ENCODE measurements around the gene SLC43A3. TPM values are rescaled to one million over a fixed set of nuclear protein-coding genes. Genes with fewer than 3 reads are reported as not detected.
A peak's percentile ranks its signal among the peaks of the same experiment; 100 is the strongest.

SLC43A3 gene
- 57.5 TPM for total RNA-seq (ENCODE audit: insufficient read depth, low replicate concordance)

DNA sequence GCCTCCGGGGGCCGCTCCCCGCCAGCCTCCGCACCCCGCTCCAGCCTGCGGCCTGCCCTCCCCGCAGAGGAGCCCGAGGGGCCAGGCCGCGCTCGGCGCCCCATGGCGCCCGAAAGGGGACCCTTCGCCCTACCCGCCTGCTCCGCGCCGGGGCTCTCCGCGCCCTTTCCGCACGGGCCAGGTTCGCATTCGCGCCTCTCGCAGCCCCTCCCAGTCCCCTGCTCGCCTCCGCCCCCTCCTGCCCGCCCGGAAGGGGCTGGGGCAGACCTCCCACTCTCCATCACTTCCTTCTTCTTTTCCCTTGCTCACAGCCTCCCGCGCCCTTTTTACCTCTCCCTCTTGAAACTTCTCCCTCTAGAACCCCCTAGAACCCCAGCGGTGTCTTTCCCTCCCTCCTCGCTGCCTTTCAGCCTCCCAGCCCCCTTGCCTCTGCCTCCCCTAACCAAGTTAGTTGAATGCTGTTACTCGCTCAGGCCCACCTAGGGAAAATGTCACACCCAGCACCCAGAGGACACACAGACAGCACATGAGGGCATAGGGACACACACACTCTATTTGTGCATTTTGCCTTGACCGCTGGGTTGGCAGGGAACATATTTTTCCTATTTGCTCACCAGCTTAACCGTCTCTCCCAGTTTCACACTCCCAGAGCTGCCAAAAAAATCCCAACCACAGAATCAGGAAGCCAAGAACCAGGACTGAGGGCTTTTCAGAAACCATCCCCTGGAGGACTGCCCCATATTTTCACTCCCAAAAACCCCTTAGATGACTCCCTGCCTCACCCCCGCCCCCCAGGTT lies at the start of gene SLC43A3:
TSS of gene SLC43A3 (minus strand) at position 193 of the 798 bp plus-strand sequence. CDS start 949 bp downstream, outside the sequence.
- DNase-seq (ENCODE audit: low spot score): peak; percentile 72

DNA sequence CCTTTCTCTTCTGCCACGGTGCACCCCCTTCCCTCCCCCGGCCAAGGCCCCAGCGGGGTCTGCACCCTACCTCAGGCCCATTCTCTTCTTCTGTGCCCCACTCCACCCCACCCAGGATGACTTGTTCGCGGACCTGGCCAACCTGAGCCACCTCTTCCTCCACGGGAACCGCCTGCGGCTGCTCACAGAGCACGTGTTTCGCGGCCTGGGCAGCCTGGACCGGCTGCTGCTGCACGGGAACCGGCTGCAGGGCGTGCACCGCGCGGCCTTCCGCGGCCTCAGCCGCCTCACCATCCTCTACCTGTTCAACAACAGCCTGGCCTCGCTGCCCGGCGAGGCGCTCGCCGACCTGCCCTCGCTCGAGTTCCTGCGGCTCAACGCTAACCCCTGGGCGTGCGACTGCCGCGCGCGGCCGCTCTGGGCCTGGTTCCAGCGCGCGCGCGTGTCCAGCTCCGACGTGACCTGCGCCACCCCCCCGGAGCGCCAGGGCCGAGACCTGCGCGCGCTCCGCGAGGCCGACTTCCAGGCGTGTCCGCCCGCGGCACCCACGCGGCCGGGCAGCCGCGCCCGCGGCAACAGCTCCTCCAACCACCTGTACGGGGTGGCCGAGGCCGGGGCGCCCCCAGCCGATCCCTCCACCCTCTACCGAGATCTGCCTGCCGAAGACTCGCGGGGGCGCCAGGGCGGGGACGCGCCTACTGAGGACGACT lies 49.3 kb upstream of the SLC43A3 start:
- no peak for DNase-seq (ENCODE audit: low spot score)

DNA sequence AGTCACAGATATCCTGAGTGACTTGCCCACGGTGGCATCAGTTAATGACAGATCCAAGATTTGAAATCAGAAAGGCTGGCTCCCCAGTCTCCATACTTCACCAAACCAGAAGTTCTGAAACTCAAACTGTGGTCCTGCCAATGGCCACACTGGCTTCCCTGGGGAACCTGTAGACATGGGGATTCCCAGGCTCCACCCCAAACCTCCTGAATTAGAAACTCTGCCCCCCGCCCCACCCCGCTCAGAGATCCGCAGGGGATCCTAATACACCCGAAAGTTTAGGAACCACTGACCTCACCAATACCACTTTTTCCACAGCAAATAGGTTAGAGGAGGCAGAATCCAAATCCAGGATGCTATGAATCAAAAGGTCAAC lies 48.7 kb upstream of the SLC43A3 start:
- DNase-seq (ENCODE audit: low spot score): no peak

DNA sequence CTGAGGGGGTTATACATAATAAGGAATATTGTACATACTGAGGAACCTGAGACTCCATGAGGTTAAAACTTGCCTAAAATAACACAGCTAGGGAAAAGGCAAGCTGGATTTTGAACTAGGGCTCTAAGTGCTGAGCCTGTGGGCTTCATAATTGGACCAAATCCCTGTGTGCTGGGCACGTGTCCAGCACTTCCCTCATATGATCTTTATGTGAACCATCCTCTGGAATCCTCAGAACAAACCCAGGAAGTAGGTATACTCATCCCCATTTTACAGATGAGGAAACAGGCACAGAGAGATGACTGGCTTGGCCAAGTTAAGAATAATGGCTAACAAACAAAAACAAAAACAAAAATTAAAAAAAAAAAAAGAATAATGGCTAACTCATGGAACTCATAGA lies 48.3 kb upstream of the SLC43A3 start:
- DNase-seq (ENCODE audit: low spot score): no peak

DNA sequence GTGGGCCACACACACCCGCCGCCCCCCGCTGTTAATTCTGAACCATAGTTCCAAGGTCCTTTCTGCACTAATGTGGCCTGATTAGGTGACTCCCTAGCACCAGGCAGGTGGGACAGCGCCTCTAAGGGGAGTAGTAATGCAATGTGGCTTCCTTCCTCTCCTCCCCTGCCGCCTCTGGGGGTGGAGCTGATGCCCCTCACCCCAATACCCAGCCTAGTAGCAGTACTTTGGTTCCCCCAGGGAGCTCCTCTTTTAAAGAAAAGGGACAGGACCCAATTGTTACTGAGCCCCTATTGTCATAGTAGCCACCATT lies 47.8 kb upstream of the SLC43A3 start:
- no peak for DNase-seq (ENCODE audit: low spot score)

DNA sequence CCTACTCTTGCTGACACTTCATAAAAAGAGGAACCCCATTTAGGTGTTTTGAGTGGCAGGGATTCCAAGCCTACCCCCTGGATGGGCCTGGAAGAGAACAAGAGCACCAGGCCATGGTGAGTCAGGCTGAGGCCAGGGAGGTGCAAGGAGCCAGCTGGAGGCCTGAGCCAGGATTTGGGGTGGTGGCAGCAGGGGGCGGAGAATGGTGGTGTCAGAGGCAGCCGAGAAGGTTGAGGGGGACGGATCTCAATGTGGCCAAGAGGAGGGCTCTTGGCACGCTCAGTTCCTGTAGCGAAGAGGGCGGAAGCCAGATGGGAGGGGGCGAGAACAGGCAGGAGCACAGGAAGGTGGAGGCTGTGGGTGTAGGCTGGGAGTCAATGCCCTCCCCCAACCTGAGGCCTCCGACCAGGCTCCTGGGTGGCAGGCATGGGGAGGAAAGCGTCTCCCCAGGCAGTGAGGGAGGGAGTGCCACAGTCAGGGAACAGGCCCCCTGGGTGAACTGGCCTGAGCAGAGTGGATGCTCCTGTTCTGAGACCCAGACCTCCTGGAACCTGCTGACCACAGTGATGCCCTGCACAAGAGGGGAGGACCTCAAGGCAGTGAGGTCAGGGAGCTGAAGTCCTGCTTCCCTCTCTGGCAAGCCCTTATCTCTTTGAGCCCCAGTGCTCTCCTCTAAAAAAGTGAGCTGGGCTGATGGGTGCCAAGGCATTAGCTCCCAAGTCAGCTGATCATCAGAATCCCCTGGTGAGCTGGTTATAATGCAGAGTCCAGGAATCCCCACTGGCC lies 47.3 kb upstream of the SLC43A3 start:
- DNase-seq (ENCODE audit: low spot score): no peak

DNA sequence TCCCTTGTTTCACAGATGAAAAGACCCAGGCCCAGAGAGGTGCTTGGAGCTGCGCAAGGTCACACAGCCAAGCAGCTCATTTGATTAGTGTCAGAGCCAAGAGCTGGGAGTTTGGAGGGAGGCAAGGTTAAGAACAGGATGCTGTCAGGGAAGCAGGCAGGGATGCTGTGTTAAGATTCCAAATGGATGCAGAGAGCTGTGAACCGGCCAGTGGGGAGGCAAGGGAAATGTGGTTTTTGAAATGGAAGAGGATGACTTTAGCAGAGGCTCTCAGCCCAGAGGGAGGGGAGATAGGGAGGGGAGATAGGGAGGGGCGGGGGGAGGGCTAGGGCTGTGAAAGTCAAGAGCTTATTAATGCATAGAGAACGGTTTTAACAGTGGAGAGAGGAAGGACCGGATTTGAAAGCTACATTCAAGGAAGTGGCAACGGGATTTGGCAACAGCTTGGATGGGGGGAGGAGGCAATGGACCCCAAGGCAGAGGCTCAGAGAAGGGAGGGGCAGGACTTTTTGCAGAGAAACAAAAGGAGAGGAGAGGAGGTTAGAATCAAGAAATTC lies 46.4 kb upstream of the SLC43A3 start:
- DNase-seq (ENCODE audit: low spot score): no peak

DNA sequence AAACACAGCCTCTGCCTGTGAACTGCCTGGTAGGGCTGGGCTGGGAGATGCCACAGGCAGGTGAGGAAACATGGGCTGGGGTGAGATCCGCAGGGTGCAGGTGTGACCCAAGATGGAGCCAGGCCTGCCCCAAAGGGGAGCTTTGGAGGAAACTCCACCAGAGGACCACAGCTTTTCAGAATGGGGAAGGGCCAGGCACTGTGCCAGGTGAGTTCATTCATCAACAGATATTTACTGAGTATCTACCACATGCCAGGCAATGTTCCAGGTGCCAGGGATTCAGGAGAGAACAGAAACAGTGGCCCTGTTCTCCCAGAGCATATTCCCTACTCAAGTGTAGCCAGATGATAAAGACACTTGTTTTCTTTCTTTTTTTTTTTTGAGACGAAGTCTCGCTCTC lies 44.6 kb upstream of the SLC43A3 start:
- no peak for DNase-seq (ENCODE audit: low spot score)

DNA sequence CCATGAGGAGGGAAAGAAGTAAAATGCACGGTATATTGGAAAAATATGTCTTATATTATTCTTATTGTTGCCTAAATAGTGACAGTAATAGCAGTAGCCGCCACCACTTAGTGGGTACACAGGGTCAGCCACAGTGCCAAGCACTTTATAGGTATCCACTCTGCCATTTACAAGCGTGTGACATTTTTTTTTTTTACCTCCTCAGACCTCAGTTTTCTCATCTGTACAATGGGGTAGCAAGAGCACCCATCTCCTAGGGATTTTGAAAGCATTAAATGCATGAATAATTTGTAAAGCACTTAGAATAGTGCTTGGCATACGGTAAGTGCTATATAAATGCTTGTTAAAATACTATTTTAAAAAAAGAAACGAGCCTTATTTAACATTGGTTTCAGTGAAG lies 42.3 kb upstream of the SLC43A3 start:
- no peak for DNase-seq (ENCODE audit: low spot score)

DNA sequence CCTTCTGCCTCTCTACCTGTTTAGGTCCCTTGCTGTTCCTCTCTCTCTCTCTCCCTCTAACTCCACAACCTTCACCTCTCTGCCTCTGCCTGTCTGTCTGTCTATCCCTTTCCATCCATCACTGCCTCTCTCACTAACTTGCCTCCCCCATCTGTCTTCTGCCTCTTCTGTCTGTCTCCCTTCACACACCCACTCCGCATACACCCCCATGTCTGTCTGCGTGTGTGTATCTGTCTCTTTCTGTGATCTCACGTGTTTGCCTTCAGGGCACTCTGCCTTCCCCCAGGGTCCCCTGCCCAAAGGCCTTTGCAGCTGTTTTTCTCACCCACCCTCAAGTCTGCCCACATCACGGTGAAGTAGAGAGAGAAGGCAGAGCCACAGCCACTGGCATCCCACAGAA lies 41.4 kb upstream of the SLC43A3 start:
- DNase-seq (ENCODE audit: low spot score): no peak

DNA sequence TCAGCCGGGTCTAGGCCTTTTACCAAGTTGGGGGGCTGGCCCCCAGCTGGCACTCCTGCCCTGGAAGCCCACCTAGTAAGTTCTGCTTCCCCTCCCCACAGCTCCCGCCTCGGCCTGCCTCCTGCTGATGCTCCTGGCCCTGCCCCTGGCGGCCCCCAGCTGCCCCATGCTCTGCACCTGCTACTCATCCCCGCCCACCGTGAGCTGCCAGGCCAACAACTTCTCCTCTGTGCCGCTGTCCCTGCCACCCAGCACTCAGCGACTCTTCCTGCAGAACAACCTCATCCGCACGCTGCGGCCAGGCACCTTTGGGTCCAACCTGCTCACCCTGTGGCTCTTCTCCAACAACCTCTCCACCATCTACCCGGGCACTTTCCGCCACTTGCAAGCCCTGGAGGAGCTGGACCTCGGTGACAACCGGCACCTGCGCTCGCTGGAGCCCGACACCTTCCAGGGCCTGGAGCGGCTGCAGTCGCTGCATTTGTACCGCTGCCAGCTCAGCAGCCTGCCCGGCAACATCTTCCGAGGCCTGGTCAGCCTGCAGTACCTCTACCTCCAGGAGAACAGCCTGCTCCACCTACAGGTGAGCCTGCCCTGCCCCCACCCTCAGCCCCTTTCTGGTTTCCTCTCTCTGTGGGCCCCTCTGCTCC lies 40.7 kb upstream of the SLC43A3 start:
- DNase-seq (ENCODE audit: low spot score): no peak

DNA sequence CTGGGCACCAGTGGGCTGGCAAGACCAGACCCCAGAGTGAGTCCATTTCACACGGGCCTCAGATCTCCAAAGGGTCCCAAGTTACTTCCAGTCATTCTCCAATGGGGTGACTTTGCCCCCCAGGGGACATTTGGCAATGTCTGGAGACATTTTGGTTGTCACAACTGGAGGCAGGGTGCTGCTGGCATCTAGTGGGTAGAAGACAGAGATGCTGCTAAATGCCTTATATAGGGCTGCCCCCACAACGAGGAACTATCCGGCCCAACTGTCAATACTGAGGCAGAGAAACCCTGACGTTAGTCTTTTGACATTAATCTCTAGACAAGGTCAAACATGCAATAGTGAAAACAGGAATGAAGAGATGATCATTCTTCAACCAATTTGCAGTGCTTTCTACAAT lies 39.8 kb upstream of the SLC43A3 start:
- no peak for DNase-seq (ENCODE audit: low spot score)

DNA sequence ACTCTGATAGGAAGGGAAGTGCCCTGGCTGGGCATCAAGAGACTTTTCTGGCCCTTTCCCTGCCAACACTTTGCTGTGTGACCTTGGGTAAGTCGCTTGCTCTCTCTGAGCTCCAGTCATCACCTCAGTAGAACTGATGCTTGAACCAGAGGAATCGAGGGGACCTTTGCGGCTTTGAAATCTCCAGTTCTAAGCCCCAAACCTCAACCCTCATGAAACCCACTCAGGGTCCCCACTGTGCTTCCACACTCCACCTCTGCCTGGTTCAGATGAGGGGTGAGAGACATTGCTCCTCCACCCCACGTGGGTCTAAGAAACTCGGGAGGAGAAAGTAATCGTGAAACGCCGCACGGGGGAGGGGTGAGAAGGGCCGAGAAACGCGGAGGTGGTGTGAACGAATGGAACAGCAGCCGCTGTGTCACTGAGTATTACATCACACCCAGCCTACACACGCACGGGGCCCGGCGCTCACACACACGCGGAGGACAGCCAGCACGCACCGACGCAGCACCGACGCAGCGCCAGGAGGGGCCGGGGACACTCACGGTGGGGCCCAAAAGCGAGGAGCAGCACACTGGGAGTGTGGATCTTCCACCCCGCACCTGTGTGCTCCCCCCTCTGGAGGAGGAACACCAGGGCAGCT lies 37.7 kb upstream of the SLC43A3 start:
- DNase-seq (ENCODE audit: low spot score): no peak

DNA sequence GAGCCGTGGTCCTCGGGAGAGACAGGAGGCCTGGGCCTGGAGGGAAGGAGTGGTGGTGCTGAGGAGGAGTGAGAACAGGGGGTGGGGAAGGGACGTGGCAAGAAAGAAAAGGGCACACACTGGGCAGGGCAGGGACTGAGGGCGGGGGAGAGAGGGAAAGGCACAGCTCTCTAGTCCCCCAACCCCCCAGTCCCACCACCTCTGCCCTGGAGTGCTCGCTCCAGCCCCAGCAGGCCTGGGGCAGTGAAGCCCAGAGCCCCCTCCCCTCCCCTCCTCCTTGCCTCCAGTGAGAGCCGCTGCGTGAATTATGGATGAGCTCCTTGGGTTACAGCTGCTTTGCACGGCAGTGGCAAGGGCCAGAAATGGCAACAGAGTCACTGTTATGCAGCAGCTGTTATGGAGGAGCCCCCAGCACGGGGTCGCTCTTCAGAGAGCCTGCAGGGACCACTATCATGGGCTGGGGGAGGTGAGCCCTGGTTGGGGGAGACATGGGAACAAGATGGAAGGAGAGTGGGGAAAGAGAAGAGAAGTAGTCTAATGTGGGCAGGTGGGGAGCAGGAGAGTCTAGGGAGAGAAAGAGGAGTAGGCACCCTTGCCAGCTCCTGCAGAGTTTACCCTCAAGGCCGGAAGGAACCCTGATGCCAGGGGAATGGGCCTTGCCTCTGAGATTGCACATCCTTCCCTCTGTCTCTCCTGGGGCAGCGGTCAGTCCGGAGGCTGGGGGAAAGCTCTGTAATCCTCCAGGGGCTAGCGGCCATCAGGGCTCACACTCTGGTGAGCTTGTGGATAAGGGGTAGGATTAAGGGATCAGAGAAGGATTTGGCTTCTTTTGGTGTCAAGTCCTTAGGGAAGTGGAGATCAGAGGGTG lies 37.0 kb upstream of the SLC43A3 start:
- DNase-seq (ENCODE audit: low spot score): no peak

DNA sequence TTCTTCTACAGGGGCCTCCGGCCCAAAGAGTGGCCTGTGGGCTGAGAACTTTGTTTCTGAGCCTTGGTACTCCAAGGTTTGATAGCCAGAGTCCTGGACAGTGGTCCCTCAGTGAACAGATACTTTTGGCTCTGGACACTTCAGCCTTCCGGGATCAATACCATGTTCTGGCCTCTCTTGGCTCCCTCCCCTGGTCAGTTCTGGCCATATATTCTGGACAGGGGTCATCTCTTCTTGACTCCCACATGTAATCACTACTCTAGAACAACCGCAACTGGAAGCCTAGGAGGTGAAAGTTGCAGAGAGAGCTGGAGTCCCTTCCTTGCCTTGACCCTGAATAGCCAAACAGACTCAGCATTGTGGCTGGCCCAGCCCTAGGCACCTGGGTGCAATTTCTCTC lies 35.7 kb upstream of the SLC43A3 start:
- DNase-seq (ENCODE audit: low spot score): no peak

DNA sequence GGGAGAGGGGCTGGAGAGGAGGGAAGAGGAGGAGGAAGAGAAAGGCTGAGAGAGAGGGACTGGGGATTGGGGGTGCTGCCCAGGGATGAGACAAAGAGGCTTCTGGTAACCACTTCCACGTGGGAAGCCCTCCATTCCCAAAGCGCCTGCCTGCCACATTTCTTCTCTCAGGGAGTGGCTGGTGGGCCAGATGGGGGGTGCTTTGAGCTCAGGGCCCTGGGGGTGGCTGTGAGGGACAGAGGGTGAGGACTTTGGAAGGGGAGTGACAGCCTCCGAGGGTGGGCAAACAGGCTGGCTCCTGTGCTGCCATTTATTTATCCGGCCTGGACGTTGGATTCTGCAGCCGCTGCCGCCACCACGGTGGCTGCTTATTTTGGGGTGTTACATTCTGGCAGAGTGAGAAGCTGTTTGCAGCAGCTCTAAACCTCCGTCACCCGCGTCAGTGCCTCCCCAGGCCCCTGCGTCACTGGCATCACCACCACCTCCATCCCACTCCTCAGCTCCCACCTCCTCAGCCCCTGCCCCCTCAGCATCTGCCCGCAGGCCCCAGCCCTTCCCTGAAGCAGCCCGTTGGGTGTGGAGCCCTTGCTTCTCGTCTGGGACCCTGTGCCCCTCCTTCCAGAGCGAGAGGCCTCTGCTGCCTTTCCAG lies 35.0 kb upstream of the SLC43A3 start:
- DNase-seq (ENCODE audit: low spot score): no peak

DNA sequence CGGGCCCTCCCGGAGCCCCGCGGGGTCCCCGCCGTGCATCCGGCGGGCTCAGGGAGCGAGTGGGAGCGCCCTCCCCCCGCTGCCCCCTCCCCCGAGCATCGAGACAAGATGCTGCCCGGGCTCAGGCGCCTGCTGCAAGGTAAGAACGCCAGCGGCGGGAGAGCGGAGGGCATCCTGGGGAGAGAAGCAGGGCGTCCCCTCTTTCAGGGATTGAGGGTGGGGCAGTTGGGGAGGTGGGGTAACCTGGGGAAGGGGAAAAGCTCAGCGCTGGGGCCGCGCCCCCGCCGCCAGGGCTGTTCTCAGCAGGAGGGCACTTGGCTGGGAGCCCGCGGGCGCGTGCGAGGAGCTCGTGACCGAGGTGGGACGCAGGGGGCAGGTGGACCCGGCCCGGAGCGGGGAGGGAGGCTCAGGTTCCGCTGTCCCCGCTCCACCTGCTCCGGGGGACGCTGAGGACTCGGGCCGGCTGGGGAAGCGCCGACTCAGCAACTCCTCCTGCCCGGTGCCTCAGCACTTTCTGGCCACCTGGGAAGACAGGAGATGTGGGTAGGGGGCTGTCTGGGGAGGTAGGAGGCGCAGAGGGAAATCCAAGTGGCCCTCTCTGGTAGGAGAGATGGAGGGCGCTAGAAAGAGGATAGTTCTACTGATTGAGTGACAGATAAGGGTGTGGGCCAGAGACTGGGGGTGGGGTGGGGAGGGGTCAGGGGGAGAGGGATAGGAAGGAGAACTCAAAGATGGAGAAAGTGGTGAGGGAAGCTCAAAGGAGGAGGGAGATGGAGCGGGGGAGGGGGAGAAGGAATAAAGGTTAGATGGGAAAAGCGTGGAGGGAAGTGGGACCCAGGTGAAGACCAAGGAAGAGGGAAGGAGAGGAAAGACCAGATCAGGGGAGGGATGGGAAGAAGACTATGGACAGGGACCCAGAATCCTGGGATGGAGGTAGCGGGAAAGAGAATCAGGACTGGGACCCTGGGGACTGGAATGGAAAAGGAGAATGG lies 34.1 kb upstream of the SLC43A3 start:
- no peak for DNase-seq (ENCODE audit: low spot score)

DNA sequence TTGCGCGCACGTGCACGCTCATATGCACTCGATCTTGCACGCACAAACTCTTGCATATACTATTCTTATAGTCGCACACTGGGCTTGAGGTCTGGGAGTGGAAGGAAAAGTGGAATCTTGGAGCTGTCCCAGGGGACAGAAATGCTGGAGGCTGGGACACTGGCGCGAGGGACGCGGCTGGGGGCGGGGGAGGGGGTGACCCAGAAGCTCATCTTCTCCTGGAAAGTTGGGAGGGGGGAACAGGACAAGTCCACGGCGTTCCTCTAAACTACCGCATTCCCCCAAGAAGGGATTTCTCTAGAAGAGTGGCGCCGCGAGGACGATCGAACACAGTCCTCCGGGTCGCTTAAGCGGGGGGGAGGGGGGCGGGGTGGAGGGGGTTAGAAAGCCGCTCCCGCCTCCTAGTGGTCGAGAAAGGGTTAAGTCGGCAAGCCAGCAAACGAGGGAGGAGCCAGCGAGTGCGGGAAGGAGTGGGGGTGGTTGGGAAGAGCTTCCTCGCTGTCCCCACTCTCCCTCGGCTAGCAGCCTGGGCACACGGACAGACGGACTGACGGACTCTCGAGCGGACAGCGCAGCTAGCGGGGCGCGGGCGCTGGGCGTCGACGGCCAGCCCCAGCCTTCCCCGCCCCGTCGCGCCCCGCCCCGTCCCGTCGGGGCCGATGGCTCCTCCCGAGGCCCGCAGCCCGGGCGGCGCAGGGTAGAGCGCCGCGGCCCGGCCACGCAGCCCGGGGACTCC lies 33.3 kb upstream of the SLC43A3 start, which contains the start of gene RTN4RL2:
TSS of gene RTN4RL2 (plus strand) at position 507 of the 736 bp plus-strand sequence. CDS start 338 bp downstream, outside the sequence.
- DNase-seq (ENCODE audit: low spot score): no peak
